NT2/D1 (cell line): ENCODE data around the gene FOXL3.

ENCODE experiments used
- SUZ12 ChIP-seq: IDR thresholded peaks from 2 replicates; pipeline ENCODE4 v1.6.1; 2011; ENCODE audit not compliant: insufficient read length, insufficient read depth; ENCODE audit errors: extremely low read depth
- YY1 ChIP-seq: IDR thresholded peaks from 2 replicates; pipeline ENCODE4 v1.6.1; 2011; ENCODE audit not compliant: insufficient read length, insufficient read depth
- ZNF274 ChIP-seq: IDR thresholded peaks from 2 replicates; pipeline ENCODE4 v1.6.1; 2011; ENCODE audit warnings: mild to moderate bottlenecking, low read depth, low read length

DNA sequence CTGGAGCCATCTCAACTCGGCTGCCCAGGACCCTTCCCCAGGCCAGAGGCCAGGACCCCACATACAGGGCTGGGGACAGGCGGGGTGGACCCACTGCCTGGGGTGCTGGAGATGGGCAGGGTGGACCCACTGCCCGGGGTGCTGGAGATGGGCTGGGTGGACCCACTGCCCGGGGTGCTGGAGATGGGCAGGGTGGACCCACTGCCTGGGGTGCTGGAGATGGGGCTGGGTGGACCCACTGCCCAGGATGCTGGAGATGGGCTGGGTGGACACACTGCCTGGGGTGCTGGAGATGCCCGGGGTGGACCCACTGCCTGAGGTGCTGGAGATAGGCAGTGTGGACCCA, 32.4 kb upstream of the FOXL3 start:
- TF ChIP-seq YY1: no peak
- TF ChIP-seq ZNF274: no peak
- no peak for TF ChIP-seq SUZ12
